ENCODE data around the gene PTPRN2. TPM values are rescaled to one million over a fixed set of nuclear protein-coding genes. Genes with fewer than 3 reads are reported as not detected.

PTPRN2 gene
- total and polyA plus RNA-seq, 2 of the 8 experiments (the other 6 are each of a cell fraction or from before 2014, with no cell fraction given): 2.6 to 4.5 TPM

DNA sequence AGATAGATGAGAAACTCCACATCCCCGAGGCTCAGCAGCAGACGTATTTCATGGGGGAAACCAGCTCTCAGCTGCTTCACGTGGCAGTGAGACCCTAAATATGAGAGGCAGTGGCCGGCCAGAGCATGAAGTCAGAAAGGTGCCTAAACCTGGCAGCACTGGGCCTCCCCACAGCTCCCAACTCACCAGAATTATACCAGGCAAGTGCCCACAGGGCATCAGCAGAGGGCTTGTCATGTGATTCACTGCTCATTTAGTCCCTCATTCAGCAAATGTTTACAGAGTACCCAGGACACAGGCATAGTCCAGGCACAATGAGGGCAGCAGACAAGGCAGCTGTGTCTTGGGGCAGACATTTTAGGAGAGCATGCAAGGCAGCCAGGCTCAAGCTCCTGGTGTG lies 212.6 kb downstream of the PTPRN2 start:
- Histone ChIP-seq H4K91ac (replicated peaks; ENCODE audit: insufficient read length, low read length) (no peak overlapping the region), H2BK15ac (ENCODE audit: low read length) (no peak overlapping the region), H3K27ac (ENCODE audit: low read depth, low read length) (no peak overlapping the region), H3K9me3 (ENCODE audit: insufficient read depth in 2 of 2, low read depth in 1 of 2, low read length in 1 of 2) (peaks cover 2 to 11% of the 10 kb centered on the region in 2 experiments; a peak in 2 of 4 replicates), H3K18ac (ENCODE audit: extremely low read depth, low read length) (no peak overlapping the region), H3K56ac (replicated peaks; ENCODE audit: insufficient read length, low read depth, low read length) (no peak overlapping the region), H2BK120ac (replicated peaks; ENCODE audit: low read depth, low read length) (no peak overlapping the region), H2BK20ac (ENCODE audit: low read length) (no peak overlapping the region), H3K4ac (replicated peaks; ENCODE audit: insufficient read length, low read depth, low read length) (no peak overlapping the region), H3K79me1 (ENCODE audit: low read depth, low read length) (no peaks in the 10 kb centered on the region), H3K36me3 (ENCODE audit: control insufficient read depth in 2 of 4, insufficient read depth in 4 of 4, low read length in 3 of 4) (no peaks in the 10 kb centered on the region), H3K79me2 (ENCODE audit: control insufficient read depth in 1 of 2, insufficient read depth in 2 of 2, low read length in 2 of 2) (no peaks in the 10 kb centered on the region), H2AK5ac (ENCODE audit: low read depth, low read length) (no peak overlapping the region), H3K23me2 (ENCODE audit: low read depth, low read length) (no peaks in the 10 kb centered on the region), H3K4me2 (ENCODE audit: insufficient read depth in 1 of 2, low read depth in 2 of 2, low read length in 2 of 2) (no peak overlapping the region), H3K27me3 (replicated peaks in 1 of 4; ENCODE audit: control insufficient read depth in 3 of 4, extremely low read depth in 1 of 4, insufficient read depth in 3 of 4, low read length in 3 of 4) (no peaks in the 10 kb centered on the region), H3K4me1 (replicated peaks in 1 of 4; ENCODE audit: control insufficient read depth in 3 of 4, insufficient read depth in 4 of 4, low read length in 3 of 4) (no peaks in the 10 kb centered on the region), H2BK5ac (ENCODE audit: low read depth, low read length) (no peak overlapping the region), H3K23ac (ENCODE audit: insufficient read length) (no peak overlapping the region), H3K9ac (replicated peaks in 1 of 4; ENCODE audit: extremely low read depth in 1 of 4, low read depth in 3 of 4, low read length in 3 of 4) (no peak overlapping the region), H2BK12ac (ENCODE audit: low read depth, low read length) (no peak overlapping the region), H3K14ac (ENCODE audit: insufficient read length) (no peak overlapping the region), H2AFZ (ENCODE audit: low read length) (no peak overlapping the region), H3K4me3 (ENCODE audit: extremely low read depth in 1 of 4, insufficient read depth in 2 of 4, low read depth in 3 of 4, low read length in 4 of 4) (no peak overlapping the region), H4K20me1 (replicated peaks in 1 of 2; ENCODE audit: control insufficient read depth in 1 of 2, insufficient read depth in 2 of 2, low read length in 2 of 2) (no peaks in the 10 kb centered on the region), H4K5ac (ENCODE audit: insufficient read length, low read depth, low read length) (no peak overlapping the region), H4K8ac (ENCODE audit: extremely low read depth, insufficient read depth, low read length) (no peak overlapping the region)
- FAIRE-seq (no peak), DNase-seq (ENCODE audit: low read depth in 1 of 2, low spot score in 2 of 2) (no peak)
- WGBS, 2 experiments (ENCODE audit: extremely low coverage in 1 of 2, insufficient coverage in 1 of 2, insufficient read length in 1 of 2, insufficient replicate concordance in 2 of 2, low coverage in 1 of 2, low lambda C conversion rate in 2 of 2, missing lambda C conversion rate in 1 of 2): 79% methylated on average over 4 of the region's 4 CpGs; no CpG with 5 or more reads in 1 of the 2 experiments
- CTCF ChIA-PET (ENCODE audit: partially characterized antibody): interaction anchor here (1.0 kb wide), 1 partner anchor 20 kb away, joined by 3 read pairs; no protein-coding TSS in a partner anchor
- POLR2A ChIA-PET (ENCODE audit: partially characterized antibody): no interaction called here
- TF ChIP-seq CREB1 (IDR thresholded peaks at IDR 0.05): no peak
- TF ChIP-seq RBBP5 (IDR thresholded peaks at IDR 0.05; ENCODE audit: borderline replicate concordance, low read depth, low read length): no peak
- TF ChIP-seq, protein P1, sequence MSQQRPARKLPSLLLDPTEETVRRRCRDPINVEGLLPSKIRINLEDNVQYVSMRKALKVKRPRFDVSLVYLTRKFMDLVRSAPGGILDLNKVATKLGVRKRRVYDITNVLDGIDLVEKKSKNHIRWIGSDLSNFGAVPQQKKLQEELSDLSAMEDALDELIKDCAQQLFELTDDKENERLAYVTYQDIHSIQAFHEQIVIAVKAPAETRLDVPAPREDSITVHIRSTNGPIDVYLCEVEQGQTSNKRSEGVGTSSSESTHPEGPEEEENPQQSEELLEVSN (IDR thresholded peaks at IDR 0.05): no peak
- TF ChIP-seq, protein P2, sequence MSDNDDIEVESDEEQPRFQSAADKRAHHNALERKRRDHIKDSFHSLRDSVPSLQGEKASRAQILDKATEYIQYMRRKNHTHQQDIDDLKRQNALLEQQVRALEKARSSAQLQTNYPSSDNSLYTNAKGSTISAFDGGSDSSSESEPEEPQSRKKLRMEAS (IDR thresholded peaks at IDR 0.05): no peak
- no peak for TF ChIP-seq GABPA (IDR thresholded peaks at IDR 0.05; ENCODE audit: borderline replicate concordance, insufficient read depth, low read length)
- no peak for TF ChIP-seq ZNF274 (IDR thresholded peaks at IDR 0.05; ENCODE audit: borderline replicate concordance, extremely low read depth, low read length)
- TF ChIP-seq RNF2 (IDR thresholded peaks at IDR 0.05; ENCODE audit: borderline replicate concordance, low read depth, low read length, missing control alignments, poor library complexity, severe bottlenecking): no peak
- no peak for TF ChIP-seq KDM5A (IDR thresholded peaks at IDR 0.05; ENCODE audit: low read length)
- no peak for TF ChIP-seq SP1 (IDR thresholded peaks at IDR 0.05; ENCODE audit: low read depth, low read length)
- TF ChIP-seq EZH2 (IDR thresholded peaks at IDR 0.05; ENCODE audit: low read depth, low read length, severe bottlenecking): no peak
- TF ChIP-seq ASH2L (IDR thresholded peaks at IDR 0.05; ENCODE audit: low read length): no peak
- no peak for TF ChIP-seq RFX5 (IDR thresholded peaks at IDR 0.05; ENCODE audit: borderline replicate concordance, low read depth, low read length)
- TF ChIP-seq JUND (IDR thresholded peaks at IDR 0.05; ENCODE audit: low read length): no peak
- TF ChIP-seq PHF8 (conservative IDR thresholded peaks at IDR 0.05; ENCODE audit: low read depth, low read length): no peak

Measured in H1 (cell line).